Central memory CD4-positive, alpha-beta T cell (primary cell): Measurements from ENCODE around the gene ZCCHC7.

ENCODE experiments used
- DNase-seq: peaks from one replicate; pipeline ENCODE4 v3.0.0; 2022

Gene ZCCHC7

GRCh38 chr9:37342895-37343294, 222.5 kb downstream of the ZCCHC7 start:
- DNase-seq, result no peak

GRCh38 chr9:37343724-37344123, 223.3 kb downstream of the ZCCHC7 start:
- no peak for DNase-seq

- DNase-seq, result no peak
These were observed 224.7 kb downstream of the ZCCHC7 start for GRCh38 chr9:37345038-37345437.

GRCh38 chr9:37348917-37349316, 228.5 kb downstream of the ZCCHC7 start:
- DNase-seq, result no peak

GRCh38 chr9:37350486-37351190, 230.3 kb downstream of the ZCCHC7 start:
- no peak for DNase-seq

- no peak for DNase-seq
These were observed 233.4 kb downstream of the ZCCHC7 start for GRCh38 chr9:37353791-37354190.

- no peak for DNase-seq
These were observed 242.1 kb downstream of the ZCCHC7 start for GRCh38 chr9:37362430-37362829.

- DNase-seq, result no peak
These were observed 242.8 kb downstream of the ZCCHC7 start for GRCh38 chr9:37363124-37363523.

GRCh38 chr9:37364136-37364535, 243.8 kb downstream of the ZCCHC7 start:
- DNase-seq, result no peak

- no peak for DNase-seq
These were observed 244.5 kb downstream of the ZCCHC7 start for GRCh38 chr9:37364751-37365360.

- no peak for DNase-seq
These were observed 249.3 kb downstream of the ZCCHC7 start for GRCh38 chr9:37369671-37370070.

GRCh38 chr9:37370282-37370681, 249.9 kb downstream of the ZCCHC7 start:
- DNase-seq, result no peak

- no peak for DNase-seq
These were observed 250.7 kb downstream of the ZCCHC7 start for GRCh38 chr9:37370968-37371563.

GRCh38 chr9:37371565-37372464, 251.4 kb downstream of the ZCCHC7 start:
- DNase-seq, result no peak

GRCh38 chr9:37372839-37373238, 252.5 kb downstream of the ZCCHC7 start:
- DNase-seq, result no peak

GRCh38 chr9:37373621-37374020, 253.2 kb downstream of the ZCCHC7 start:
- no peak for DNase-seq

- DNase-seq, result no peak
These were observed 254.5 kb downstream of the ZCCHC7 start for GRCh38 chr9:37374892-37375291.

- DNase-seq, result no peak
These were observed 257.6 kb downstream of the ZCCHC7 start for GRCh38 chr9:37377688-37378612.

GRCh38 chr9:37378613-37379004, 258.2 kb downstream of the ZCCHC7 start:
- DNase-seq, result no peak

GRCh38 chr9:37379835-37380234, 259.5 kb downstream of the ZCCHC7 start:
- DNase-seq, result no peak

- DNase-seq, result no peak
These were observed 260.2 kb downstream of the ZCCHC7 start for GRCh38 chr9:37380570-37380969.

GRCh38 chr9:37381094-37381741, 260.8 kb downstream of the ZCCHC7 start:
- DNase-seq, result no peak
